ENCODE measurements around the gene CNIH2. TPM values are rescaled to one million over a fixed set of nuclear protein-coding genes. Genes with fewer than 3 reads are reported as not detected.
"Not testable (repeated sequence)": the region's sequence is repeated elsewhere in the genome, so short reads cannot be mapped to it uniquely, and the experiment has no call there.

CNIH2 gene
- total RNA-seq, 4 donors from 2014 or later = not detected

GRCh38 chr11:66316849-66317251, 38.9 kb downstream of the CNIH2 start, which contains the start of gene CD248:
Gene CD248 (minus strand): TSS chr11:66317044. CDS start chr11:66317027, 17 bp downstream.
- Histone ChIP-seq H3K27me3 (peaks cover 0 to 5% of the 10 kb centered on the region in 2 donors), H3K27ac (peak within 1 kb of the TSS; percentile 62 to 89 (median 80)), H3K4me3 (peak within 1 kb of the TSS; percentile 39 to 57 (median 51)), H3K4me1 (peaks cover 0 to 67% (median 37%) of the 10 kb centered on the region in 4 donors), H3K36me3 (no peaks in the 10 kb centered on the region), H3K9me3 (no peaks in the 10 kb centered on the region)
- TF ChIP-seq EP300 (IDR thresholded peaks at IDR 0.05) = peak in 1 of 2 donors; percentile 32
- TF ChIP-seq POLR2A (IDR thresholded peaks at IDR 0.05) = peak in 1 of 2 donors; percentile 60
- TF ChIP-seq, protein P1, sequence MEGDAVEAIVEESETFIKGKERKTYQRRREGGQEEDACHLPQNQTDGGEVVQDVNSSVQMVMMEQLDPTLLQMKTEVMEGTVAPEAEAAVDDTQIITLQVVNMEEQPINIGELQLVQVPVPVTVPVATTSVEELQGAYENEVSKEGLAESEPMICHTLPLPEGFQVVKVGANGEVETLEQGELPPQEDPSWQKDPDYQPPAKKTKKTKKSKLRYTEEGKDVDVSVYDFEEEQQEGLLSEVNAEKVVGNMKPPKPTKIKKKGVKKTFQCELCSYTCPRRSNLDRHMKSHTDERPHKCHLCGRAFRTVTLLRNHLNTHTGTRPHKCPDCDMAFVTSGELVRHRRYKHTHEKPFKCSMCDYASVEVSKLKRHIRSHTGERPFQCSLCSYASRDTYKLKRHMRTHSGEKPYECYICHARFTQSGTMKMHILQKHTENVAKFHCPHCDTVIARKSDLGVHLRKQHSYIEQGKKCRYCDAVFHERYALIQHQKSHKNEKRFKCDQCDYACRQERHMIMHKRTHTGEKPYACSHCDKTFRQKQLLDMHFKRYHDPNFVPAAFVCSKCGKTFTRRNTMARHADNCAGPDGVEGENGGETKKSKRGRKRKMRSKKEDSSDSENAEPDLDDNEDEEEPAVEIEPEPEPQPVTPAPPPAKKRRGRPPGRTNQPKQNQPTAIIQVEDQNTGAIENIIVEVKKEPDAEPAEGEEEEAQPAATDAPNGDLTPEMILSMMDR (IDR thresholded peaks at IDR 0.05) = peak in 1 of 5 experiments; percentile 7
- WGBS, 2 donors = 0 to 18% methylated on average over 9 to 26 of the region's 29 CpGs
- DNase-seq (ENCODE audit: low spot score in 2 of 2) = peak; percentile 58 to 71

DNA sequence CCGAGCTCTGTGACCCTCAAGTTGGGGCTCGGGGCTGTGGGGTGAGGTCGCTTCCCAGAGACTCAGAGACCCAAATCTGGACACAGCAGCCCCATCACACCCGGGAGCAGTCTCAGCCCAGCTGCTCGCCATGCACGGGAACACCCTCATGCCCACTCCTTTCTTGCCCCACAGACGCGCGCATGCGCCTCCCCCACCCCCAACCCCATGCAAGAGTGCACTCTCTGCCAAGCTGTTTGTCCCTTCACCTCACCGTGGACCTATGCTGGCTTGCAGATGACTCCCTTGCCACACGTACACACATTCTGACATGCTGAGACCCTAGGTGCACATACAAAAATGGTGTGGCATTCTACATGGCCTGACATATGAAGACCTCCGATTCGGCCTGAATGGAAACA, 39.3 kb downstream of the CNIH2 start:
- Histone ChIP-seq H3K4me1 (peaks cover 0 to 71% (median 38%) of the 10 kb centered on the region in 4 donors), H3K27ac (peak overlapping the region; percentile 62 to 89 (median 80)), H3K4me3 (peak overlapping the region in 3 of 4 donors; percentile 50 to 57 (median 52)), H3K36me3 (no peaks in the 10 kb centered on the region), H3K27me3 (peaks cover 0 to 5% of the 10 kb centered on the region in 2 donors), H3K9me3 (no peaks in the 10 kb centered on the region)
- WGBS, 2 donors = 3 to 5% methylated on average over 14 of the region's 14 CpGs
- TF ChIP-seq, protein P1 (IDR thresholded peaks at IDR 0.05) = no peak
- TF ChIP-seq EP300 (IDR thresholded peaks at IDR 0.05) = no peak
- no peak for TF ChIP-seq POLR2A (IDR thresholded peaks at IDR 0.05)
- peak; percentile 37 to 40 for DNase-seq (ENCODE audit: low spot score in 2 of 2)

DNA sequence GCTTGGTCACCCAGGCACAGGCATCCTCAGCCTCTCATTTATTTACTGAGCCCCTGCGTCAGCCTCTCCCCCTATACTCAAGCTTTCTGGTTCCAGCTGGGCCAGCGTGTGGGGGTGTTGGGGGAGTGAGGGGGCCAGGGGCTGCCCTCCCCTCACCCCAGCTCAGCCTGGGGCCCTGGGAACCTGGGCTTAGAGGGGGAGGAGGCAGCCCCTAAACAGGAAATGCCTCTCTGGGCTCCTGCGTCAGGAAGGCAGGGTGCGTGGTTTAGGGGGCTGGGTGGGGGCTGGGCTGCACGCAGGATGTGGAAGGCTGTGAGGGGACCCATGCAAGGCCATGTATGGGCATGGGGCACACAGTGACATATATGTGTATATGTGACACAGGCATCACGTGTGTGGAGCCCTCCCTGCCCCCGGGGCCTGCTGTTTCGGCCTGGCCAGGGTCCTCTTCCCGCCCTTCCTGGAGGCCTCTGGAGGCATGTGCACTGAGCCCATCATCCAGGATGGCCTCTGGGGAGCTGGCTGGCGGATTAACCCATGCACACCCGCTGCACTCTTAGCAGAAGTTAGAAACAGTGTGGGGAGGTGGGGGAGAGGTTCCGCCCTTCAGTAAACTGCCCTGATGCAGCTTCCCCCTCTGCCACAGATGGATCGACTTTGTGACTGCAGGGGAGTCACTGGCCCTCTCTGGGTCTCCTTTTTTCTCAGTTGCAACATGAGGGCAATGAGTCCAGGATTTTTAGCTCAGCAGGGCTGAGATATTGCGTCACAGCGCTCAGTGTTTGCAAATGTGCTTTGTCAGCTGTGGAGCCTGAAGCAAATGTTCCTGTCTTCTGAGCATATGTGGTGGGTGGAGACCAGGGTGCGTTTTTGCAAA, 40.0 kb downstream of the CNIH2 start:
- peak; percentile 57 to 73 for DNase-seq (ENCODE audit: low spot score in 2 of 2)
- peak overlapping the region in 1 of 4 donors; percentile 57 for H3K4me3 ChIP-seq

DNA sequence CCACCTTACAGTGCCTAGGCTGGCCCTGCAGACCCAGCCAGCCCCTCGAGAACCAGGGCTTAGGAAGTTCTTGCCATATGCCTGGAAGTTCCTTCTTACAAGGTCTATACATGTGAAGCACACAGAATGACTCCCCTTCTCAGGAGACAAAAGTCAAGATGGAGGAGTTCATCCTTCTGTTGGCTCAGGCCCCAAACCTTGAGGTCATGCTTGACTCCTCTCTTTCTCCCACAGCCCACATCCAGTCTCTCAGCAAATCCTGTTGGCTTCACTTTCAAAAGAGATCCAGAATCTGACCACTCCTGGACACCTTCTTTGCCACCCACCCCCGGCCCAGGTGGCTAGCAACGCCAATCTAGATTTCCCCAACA, 40.6 kb downstream of the CNIH2 start:
- peaks cover 0 to 75% (median 34%) of the 10 kb centered on the region in 4 donors for H3K4me1 ChIP-seq
- H3K27ac ChIP-seq = peak overlapping the region in 3 of 4 donors; percentile 70 to 89 (median 89)
- WGBS, 2 donors = 60 to 72% methylated on average over 3 of the region's 3 CpGs
- TF ChIP-seq EP300 (IDR thresholded peaks at IDR 0.05) (no peak), POLR2A (IDR thresholded peaks at IDR 0.05) (no peak)
- TF ChIP-seq, protein P1 (IDR thresholded peaks at IDR 0.05) = no peak
- H3K9me3 ChIP-seq = no peaks in the 10 kb centered on the region
- H3K27me3 ChIP-seq = peaks cover 0 to 5% of the 10 kb centered on the region in 2 donors
- DNase-seq (ENCODE audit: low spot score in 2 of 2) = no peak
- H3K4me3 ChIP-seq = no peak overlapping the region
- no peaks in the 10 kb centered on the region for H3K36me3 ChIP-seq

More for the DNA sequence above, 40.0 kb downstream of the CNIH2 start:
- no peaks in the 10 kb centered on the region for H3K9me3 ChIP-seq
- 13 to 39% methylated on average over 14 of the region's 16 CpGs for WGBS, 2 donors
- TF ChIP-seq EP300 (IDR thresholded peaks at IDR 0.05) = peak in 1 of 2 donors; percentile 58
- TF ChIP-seq, protein P1 (IDR thresholded peaks at IDR 0.05) = no peak
- no peaks in the 10 kb centered on the region for H3K36me3 ChIP-seq
- H3K27ac ChIP-seq = peak overlapping the region in 3 of 4 donors; percentile 70 to 89 (median 89)
- H3K27me3 ChIP-seq = peaks cover 0 to 5% of the 10 kb centered on the region in 2 donors
- H3K4me1 ChIP-seq = peaks cover 0 to 76% (median 37%) of the 10 kb centered on the region in 4 donors

GRCh38 chr11:66320289-66320688, 42.3 kb downstream of the CNIH2 start:
- WGBS, 2 donors = 96 to 97% methylated on average over 2 of the region's 2 CpGs
- H3K4me3 ChIP-seq; DNase-seq (ENCODE audit: low spot score in 2 of 2); H3K27me3 ChIP-seq; H3K9me3 ChIP-seq; H3K36me3 ChIP-seq; H3K27ac ChIP-seq: not testable (repeated sequence)
- peaks cover 0 to 74% (median 30%) of the 10 kb centered on the region in 4 donors for H3K4me1 ChIP-seq

DNA sequence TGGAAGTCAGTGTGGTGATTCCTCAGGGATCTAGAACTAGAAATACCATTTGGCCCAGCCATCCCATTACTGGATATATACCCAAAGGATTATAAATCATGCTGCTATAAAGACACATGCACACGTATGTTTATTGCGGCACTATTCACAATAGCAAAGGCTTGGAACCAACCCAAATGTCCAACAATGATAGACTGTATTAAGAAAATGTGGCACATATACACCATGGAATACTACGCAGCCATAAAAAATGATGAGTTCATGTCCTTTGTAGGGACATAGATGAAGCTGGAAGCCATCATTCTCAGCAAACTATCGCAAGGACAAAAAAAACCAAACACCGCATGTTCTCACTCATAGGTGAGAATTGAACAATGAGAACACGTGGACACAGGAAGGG, 42.8 kb downstream of the CNIH2 start:
- not testable (repeated sequence) for H3K27ac ChIP-seq; H3K4me3 ChIP-seq; H3K27me3 ChIP-seq; H3K36me3 ChIP-seq; DNase-seq (ENCODE audit: low spot score in 2 of 2); H3K9me3 ChIP-seq
- WGBS, 2 donors = 90 to 94% methylated on average over 6 of the region's 6 CpGs
- H3K4me1 ChIP-seq = peaks cover 0 to 73% (median 32%) of the 10 kb centered on the region in 4 donors
